ENCODE data around the gene WDFY4.

WDFY4 gene

DNA sequence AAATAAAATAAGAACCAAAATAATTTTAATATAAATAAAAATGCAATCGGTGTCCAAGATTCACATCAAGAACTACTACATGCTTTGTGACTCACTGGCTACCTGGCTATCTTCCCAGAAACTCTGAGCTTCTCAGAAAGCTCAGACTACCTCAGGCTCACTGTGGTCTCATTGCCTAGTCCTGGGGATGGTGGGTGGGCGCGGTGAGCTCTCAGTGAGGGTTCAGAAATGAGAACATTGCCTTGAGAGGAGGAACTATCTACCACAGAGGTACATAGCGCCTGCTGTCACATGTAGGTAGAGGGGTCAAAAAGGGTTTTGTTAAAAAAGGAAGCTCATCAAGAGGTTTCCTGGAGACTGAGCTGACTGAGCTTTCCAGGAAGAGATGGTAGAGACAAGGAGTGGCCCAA, 108.0 kb downstream of the WDFY4 start:
- DNase-seq (ENCODE audit: low spot score): no peak

GRCh38 chr10:48794074-48794473, 109.4 kb downstream of the WDFY4 start:
- DNase-seq (ENCODE audit: low spot score): no peak

- no peak for DNase-seq (ENCODE audit: low spot score)
Observed at GRCh38 chr10:48796713-48797245, 112.1 kb downstream of the WDFY4 start.

DNA sequence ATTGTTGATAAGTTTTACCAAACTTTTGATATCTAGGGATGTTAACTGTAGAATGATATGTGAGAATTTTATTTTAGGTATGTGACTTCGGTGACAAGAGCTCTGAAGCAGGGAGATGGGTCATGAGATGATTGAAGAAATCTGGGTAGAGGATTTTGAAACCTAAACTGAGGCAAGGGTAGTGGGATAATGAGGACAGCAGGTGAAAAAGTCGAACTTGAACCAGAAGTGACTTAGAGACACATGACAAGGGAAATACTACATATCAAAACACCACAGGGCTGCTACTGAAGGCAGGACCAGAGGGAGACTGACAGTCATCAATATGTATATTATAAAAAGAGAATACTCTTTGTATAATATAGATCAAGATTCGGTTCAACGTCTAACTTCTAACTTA, 113.2 kb downstream of the WDFY4 start:
- DNase-seq (ENCODE audit: low spot score): no peak

- no peak for DNase-seq (ENCODE audit: low spot score)
Observed at GRCh38 chr10:48798481-48799254, 114.0 kb downstream of the WDFY4 start.

GRCh38 chr10:48799341-48800006, 114.8 kb downstream of the WDFY4 start:
- DNase-seq (ENCODE audit: low spot score): peak; percentile 21

DNA sequence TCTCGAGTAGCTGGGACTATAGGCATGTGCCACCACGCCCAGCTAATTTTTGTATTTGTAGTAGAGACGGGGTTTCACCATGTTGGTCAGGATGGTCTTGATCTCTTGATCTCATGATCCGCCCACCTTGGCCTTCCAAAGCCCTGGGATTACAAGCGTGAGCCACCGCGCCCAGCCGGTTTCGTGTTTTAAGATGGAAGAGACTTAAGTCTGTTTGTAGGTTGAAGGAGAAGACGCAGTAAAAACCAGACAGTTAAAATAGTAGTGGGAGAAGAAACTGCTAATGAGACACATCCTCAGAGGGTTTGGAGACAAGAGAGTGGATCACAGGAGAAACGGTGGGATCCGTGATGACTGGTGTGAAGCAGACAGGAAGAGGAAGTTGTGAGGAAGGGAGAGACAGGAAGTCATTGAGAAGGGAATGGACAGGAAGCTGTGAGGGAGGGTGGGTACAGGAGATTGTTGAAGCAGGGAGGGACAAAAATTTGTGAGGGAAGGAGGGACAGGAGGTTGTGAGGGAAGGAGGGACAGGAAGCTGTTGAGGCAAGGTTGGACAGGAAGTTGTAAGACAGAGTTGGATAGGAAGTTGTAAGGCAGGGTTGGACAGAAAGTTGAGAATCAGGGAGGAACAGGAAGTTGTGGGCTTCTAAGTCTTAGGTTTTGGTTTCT, 115.5 kb downstream of the WDFY4 start:
- DNase-seq (ENCODE audit: low spot score): peak; percentile 32

DNA sequence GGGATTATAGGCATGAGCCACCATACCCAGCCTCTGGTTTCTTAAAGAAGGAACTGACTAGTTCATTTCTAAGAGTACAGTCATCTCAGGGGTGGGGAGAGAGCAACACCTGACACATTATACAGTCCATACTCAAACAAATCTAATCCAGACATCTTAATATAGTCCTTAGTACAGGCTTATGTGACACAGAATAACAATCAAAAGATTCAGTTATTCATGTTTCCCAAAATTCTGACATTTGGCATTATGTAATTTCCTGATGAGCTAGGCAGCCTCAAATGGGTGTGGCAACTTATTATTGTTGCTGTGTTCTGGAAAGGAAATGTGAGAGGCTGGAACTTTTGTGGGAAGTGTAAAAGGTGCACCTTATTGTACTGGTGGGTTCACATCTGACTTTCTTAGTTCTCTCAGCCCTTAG, 116.3 kb downstream of the WDFY4 start:
- no peak for DNase-seq (ENCODE audit: low spot score)

DNA sequence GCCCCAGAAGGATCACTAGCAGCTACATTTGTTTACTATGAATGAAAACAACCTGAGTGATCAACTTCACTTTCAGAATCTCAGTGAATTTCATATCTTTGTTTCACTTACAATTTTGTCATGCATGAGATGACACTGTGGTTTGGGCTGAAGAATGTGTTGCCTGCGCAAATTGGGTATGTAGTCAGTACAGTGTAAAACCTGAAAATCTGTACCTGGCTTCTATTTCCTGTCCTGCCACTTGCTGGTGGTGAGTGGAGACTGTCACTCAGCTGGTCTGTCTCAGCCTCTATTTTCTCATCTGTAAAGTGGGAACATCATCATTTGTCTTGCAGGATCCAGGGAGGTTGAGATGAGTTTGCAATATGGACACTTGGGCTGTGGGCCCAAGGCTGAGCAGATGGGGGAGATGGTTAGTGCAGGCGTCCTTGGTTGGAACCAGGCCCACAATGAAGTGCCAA, 118.0 kb downstream of the WDFY4 start:
- no peak for DNase-seq (ENCODE audit: low spot score)

DNA sequence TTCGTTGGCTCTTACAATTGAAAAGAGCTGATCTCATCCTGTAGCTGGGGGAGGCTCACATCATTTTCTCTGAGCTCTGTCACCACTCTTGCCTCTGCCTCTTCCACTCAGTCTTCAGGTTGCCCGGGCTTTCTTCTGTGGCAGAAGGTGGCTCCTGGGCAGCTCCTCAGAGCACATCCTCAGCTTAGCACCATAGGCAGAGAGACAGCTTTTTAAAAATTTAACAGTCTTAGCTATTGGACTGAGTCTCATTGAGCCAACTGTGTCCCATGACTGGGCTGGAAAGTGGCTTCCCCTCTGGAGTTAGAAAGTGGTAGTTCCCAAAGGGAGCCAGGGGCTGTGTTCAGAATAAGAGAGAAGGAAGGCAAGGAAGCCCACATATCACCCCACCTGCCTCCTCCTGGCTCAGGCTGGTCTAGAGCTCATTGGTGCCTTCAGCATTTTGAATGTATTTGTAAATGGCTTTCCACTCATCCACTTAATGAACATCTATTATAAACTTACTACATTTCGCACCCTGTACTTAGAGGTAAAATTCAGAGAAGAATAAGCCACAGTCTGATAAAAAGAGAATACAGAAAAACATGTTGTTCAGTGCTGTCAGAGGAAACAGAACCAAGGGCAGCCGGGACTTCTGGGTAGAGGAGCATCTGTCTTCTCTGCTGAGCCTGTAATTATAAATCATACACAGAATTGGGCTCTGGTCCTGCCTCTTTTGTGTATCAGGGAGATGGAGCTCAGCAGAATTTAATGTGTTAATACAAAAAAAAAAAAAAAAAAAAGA, 119.3 kb downstream of the WDFY4 start:
- no peak for DNase-seq (ENCODE audit: low spot score)

- peak; percentile 24 for DNase-seq (ENCODE audit: low spot score)
Observed at GRCh38 chr10:48804740-48805182, 120.1 kb downstream of the WDFY4 start.

DNA sequence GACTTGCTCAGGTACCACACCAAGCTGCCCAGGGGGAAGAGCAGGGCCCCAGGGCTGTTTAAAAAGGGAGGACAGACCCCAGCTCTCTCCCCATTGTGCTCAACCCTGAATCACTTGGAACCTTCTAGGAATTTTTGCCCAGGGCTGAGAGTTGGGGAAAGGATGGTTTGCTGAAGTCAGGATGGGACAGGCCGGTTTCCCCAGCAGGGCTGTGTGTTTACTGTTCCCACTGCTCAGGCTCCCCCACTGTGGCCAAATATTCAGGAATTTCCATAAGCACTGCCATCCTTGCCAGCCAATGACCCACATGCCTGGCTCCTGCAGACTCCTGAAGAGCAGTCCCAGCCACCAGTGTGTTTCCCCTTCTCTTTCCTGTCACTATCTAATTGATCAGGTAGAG, 120.7 kb downstream of the WDFY4 start:
- DNase-seq (ENCODE audit: low spot score): no peak

DNA sequence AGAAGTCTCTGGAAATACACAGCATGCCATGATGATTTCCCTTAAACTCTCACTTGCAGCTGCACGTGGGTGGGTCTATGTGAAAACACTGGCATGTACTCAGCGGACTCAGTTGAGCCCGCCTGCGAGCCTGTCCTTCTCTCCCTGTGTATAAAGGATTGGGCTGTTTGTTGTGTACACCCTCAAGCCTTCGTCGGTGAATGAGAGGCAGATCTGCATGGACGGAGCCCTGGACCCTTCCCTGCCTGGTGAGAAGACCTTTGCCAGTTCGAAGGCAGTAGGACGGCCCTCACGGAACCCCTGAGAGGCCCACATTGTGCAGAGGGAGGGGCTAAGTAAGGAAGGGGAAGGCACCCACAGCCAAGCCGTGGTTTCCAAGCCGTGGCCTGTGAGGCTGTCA, 121.2 kb downstream of the WDFY4 start:
- DNase-seq (ENCODE audit: low spot score): peak; percentile 30

GRCh38 chr10:48806342-48806741, 121.7 kb downstream of the WDFY4 start:
- no peak for DNase-seq (ENCODE audit: low spot score)

- no peak for DNase-seq (ENCODE audit: low spot score)
Observed at GRCh38 chr10:48807791-48808470, 123.3 kb downstream of the WDFY4 start.

DNA sequence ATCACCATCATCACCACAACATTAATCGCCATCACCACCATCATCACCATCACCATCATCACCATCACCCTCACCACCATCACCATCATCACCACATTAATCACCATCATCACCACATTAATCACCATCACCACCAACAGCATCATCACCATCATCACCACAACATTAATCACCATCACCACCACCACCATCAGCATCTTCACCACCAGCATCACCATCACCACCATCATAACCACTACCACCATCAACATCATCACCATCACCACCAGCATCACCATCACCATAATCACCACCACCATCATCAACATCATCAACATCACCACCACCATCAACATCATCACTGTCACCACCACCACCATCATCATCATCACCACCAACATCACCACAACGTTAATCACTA, 124.6 kb downstream of the WDFY4 start:
- DNase-seq (ENCODE audit: low spot score): no peak

DNA sequence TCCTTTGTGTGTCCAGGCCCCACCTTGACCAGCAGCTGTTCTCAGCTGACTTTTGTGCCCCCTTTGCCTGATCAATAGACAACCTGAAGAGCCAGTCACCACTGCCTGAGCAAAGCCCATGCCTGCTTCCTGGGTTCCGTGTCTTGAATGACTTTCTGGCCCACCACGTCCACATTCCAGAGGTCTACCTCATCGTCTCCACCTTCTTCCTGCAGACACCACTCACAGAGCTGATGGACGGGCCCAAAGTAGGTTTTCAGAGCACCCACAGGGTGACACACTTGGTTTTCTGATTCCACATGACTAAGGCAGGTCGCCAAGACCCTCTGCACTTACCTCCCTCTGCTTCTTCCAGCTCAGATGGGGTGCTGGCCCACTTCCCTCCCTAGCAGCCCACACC, 126.8 kb downstream of the WDFY4 start:
- DNase-seq (ENCODE audit: low spot score): no peak

GRCh38 chr10:48811917-48812316, 127.2 kb downstream of the WDFY4 start:
- no peak for DNase-seq (ENCODE audit: low spot score)

GRCh38 chr10:48813291-48813690, 128.6 kb downstream of the WDFY4 start:
- DNase-seq (ENCODE audit: low spot score): no peak

GRCh38 chr10:48813825-48814224, 129.2 kb downstream of the WDFY4 start:
- no peak for DNase-seq (ENCODE audit: low spot score)

DNA sequence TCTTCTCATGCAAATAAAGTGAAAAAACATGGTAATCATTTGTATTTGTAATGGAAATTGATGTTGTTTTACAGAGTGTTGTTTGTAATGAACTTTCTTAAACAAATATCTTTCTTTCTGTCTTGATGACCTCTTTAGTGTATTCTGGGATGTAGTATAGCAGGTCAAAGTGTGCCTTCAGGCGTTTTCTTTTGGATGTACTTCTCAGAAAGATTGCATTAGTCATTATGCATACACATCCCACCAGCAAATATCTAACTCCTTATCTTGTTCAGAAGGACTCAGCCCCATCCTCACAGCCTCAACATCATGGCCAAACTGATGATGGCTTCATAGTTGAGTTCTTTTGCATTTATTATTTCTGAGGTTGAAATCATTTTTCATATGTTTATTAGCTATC, 130.3 kb downstream of the WDFY4 start:
- DNase-seq (ENCODE audit: low spot score): no peak
